B cell (primary cell): ENCODE data around the gene SYNDIG1L. TPM values are rescaled to one million over a fixed set of nuclear protein-coding genes. Genes with fewer than 3 reads are reported as not detected.

Experiments
- ATAC-seq: fragments of 200-7000 bp; cut with Tn5 transposase; one replicate; pipeline ENCODE4 v1.10.0; 2021; ENCODE audit warnings: low read depth, mild to moderate bottlenecking, moderate number of reproducible peaks, moderate library complexity
- CTCF ChIA-PET: fragments of 350-600 bp; sonication (Branson Sonifier 250); formaldehyde crosslinking; loops from one replicate; lab custom pipeline; 2021; ENCODE audit warnings: antibody characterized with exemption, inconsistent platforms; lab: Charles Lee
- POLR2A ChIA-PET: fragments of 350-600 bp; sonication (Branson Sonifier 250); formaldehyde crosslinking; loops from one replicate; lab custom pipeline; 2021; ENCODE audit warnings: antibody characterized with exemption; lab: Charles Lee
- DNase-seq: peaks from one replicate; pipeline ENCODE4 v3.0.0; 2013
- H2AFZ ChIP-seq: 2 replicates; pipeline ENCODE4 v1.6.1; 2012; ENCODE audit warnings: mild to moderate bottlenecking, low read depth, low read length; ENCODE audit not compliant: insufficient read depth, poor library complexity, severe bottlenecking
- H3K27ac ChIP-seq, 2 donors: 1 replicate in 1 of 2; 2 replicates in 1 of 2; pipeline ENCODE4 v1.5.1; 2012 to 2013; ENCODE audit warnings: low read length in 2 of 2, mild to moderate bottlenecking in 2 of 2, moderate library complexity in 1 of 2
- H3K27me3 ChIP-seq, 4 experiments: fragments of 200-600 bp in 1 of 4; sonication (generic) in 1 of 4; replicated peaks in 1 of 4; 1 replicate in 2 of 4; 2 replicates in 2 of 4; pipeline versions ENCODE4 v1.6.1 to v1.7.0; 2013 to 2016; ENCODE audit warnings: low read length in 3 of 4, mild to moderate bottlenecking in 2 of 4, mixed read lengths in 1 of 4, moderate library complexity in 1 of 4; ENCODE audit not compliant: insufficient read depth in 4 of 4, control insufficient read depth in 3 of 4; ENCODE audit errors: control extremely low read depth in 1 of 4
- H3K36me3 ChIP-seq, 2 experiments: replicated peaks in 1 of 2; 1 replicate in 1 of 2; 2 replicates in 1 of 2; pipeline versions ENCODE4 v1.6.1 to v1.7.1; 2013; ENCODE audit warnings: low read length in 1 of 2; ENCODE audit not compliant: insufficient read depth in 2 of 2, control insufficient read depth in 1 of 2; ENCODE audit errors: control extremely low read depth in 1 of 2, extremely low read depth in 1 of 2
- H3K4me1 ChIP-seq, 2 donors: fragments of 200-600 bp in 1 of 2; sonication (generic) in 1 of 2; 1 replicate in 1 of 2; 2 replicates in 1 of 2; pipeline versions ENCODE4 v1.5.1 to v1.6.1; 2013 to 2017; ENCODE audit warnings: low read length in 2 of 2; ENCODE audit not compliant: control insufficient read depth in 2 of 2, insufficient read depth in 2 of 2
- H3K4me2 ChIP-seq: replicated peaks from 2 replicates; pipeline ENCODE3; 2012; ENCODE audit warnings: mild to moderate bottlenecking, low read depth, low read length; ENCODE audit not compliant: poor library complexity, severe bottlenecking
- H3K4me3 ChIP-seq, 5 experiments: fragments of 200-600 bp in 1 of 5; sonication (generic) in 1 of 5; 1 replicate in 3 of 5; 2 replicates in 2 of 5; pipeline versions ENCODE4 v1.5.1 to v1.7.0; 2011 to 2016; ENCODE audit warnings: low read length in 4 of 5, mild to moderate bottlenecking in 4 of 5, low read depth in 2 of 5, control low read depth in 1 of 5, moderate library complexity in 1 of 5; ENCODE audit not compliant: insufficient read depth in 1 of 5; ENCODE audit errors: control extremely low read depth in 1 of 5, extremely low read depth in 1 of 5
- H3K79me2 ChIP-seq: fragments of 200-600 bp; sonication (generic); one replicate; pipeline ENCODE4 v1.6.0; 2016; ENCODE audit warnings: low read length; ENCODE audit not compliant: control insufficient read depth, insufficient read depth
- H3K9ac ChIP-seq: fragments of 200-600 bp; sonication (generic); 2 replicates; pipeline ENCODE4 v1.6.1; 2017; ENCODE audit warnings: mild to moderate bottlenecking, low read length, moderate library complexity
- H3K9me3 ChIP-seq, 3 donors: one replicate each; pipeline versions ENCODE4 v1.6.1 to v1.7.1; 2013; ENCODE audit warnings: low read length in 2 of 3; ENCODE audit not compliant: control insufficient read depth in 2 of 3, insufficient read depth in 1 of 3; ENCODE audit errors: control extremely low read depth in 1 of 3
- H4K20me1 ChIP-seq: 2 replicates; pipeline ENCODE4 v1.6.0; 2012; ENCODE audit warnings: mild to moderate bottlenecking, low read length; ENCODE audit not compliant: insufficient read depth, control insufficient read depth, poor library complexity, severe bottlenecking
- H3K27ac Mint-ChIP-seq: one replicate; pipeline ENCODE4 v1.8.0; 2021; ENCODE audit warnings: mixed read lengths
- H3K27me3 Mint-ChIP-seq: one replicate; pipeline ENCODE4 v1.8.0; 2021; ENCODE audit warnings: mixed read lengths
- H3K4me1 Mint-ChIP-seq: one replicate; pipeline ENCODE4 v1.8.0; 2021; ENCODE audit warnings: mixed read lengths
- H3K4me3 Mint-ChIP-seq: one replicate; pipeline ENCODE4 v1.8.0; 2021; ENCODE audit warnings: mixed read lengths
- H3K9me3 Mint-ChIP-seq: one replicate; pipeline ENCODE4 v1.8.0; 2022; ENCODE audit warnings: mixed read lengths; ENCODE audit not compliant: insufficient read depth
- EZH2 ChIP-seq: IDR thresholded peaks from 2 replicates; pipeline ENCODE4 v1.6.1; 2012; ENCODE audit warnings: borderline replicate concordance, low read depth, mild to moderate bottlenecking, moderate library complexity, low read length; ENCODE audit not compliant: insufficient read depth, poor library complexity, severe bottlenecking
- WGBS: methylation state at CpG from one replicate; pipeline ENCODE4 v1.1.5; 2013; ENCODE audit warnings: missing lambda C conversion rate; ENCODE audit not compliant: insufficient coverage; 5-methylcytosine and 5-hydroxymethylcytosine counted together
- intact Hi-C: fragments of 100-400 bp; cut with micrococcal nuclease; formaldehyde crosslinking; loops from one replicate; pipeline ENCODE4 v1.10.0; 2022
- polyA plus RNA-seq: library from polyadenylated mRNA; depleted of rRNA; stranded (reverse); fragments of >200 nt; gene quantifications from 2 replicates; pipeline ENCODE4 v1.2.3, GENCODE V29; 2012
- total RNA-seq, 2 donors: library from RNA; stranded (reverse); fragments of 120-200 nt in 1 of 2; gene quantifications; 1 replicate in 1 of 2; 2 replicates in 1 of 2; pipeline versions ENCODE4 v1.2.3 to v1.2.4, GENCODE V29; 2013 to 2022
- TF ChIP-seq, protein P1 (sequence below): fragments of 200-600 bp; IDR thresholded peaks from one replicate; pipeline ENCODE4 v1.8.0; 2022; ENCODE audit warnings: antibody characterized with exemption, mild to moderate bottlenecking

Gene SYNDIG1L
- total and polyA plus RNA-seq, 2 donors (not counting 1 experiment from before 2014, with no cell fraction given) = 0.16 TPM; not detected in 1

DNA sequence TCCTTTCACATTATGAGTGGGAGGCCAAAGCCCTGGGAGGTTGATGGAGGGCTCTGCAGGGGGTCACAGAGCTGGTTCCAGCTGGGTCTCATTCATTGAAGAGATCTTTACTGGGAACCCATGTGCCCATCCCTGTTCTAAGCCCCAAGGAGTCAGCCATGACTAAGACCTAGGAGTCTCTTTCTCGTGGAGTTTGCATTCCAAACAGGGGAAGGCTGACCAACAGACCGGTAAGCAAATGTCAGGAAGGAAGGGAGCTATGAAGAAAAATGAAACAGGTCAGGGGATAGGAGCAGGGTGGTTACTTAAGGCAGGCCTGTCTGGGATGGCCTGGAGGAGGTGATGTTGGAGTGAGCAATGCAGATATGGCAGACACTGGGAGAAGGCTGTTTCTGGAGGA is 31.5 kb downstream of the SYNDIG1L start:
- H3K27me3 Mint-ChIP-seq = peaks cover 8% of the 10 kb centered on the region
- H3K4me1 ChIP-seq = no peaks in the 10 kb centered on the region
- DNase-seq = no peak
- POLR2A ChIA-PET = no interaction called here
- no peak overlapping the region for H3K4me3 ChIP-seq
- no peaks in the 10 kb centered on the region for H4K20me1 ChIP-seq
- H3K27ac ChIP-seq = no peak overlapping the region
- H3K4me2 ChIP-seq = no peak overlapping the region
- no peaks in the 10 kb centered on the region for H3K9me3 ChIP-seq
- TF ChIP-seq, protein P1, sequence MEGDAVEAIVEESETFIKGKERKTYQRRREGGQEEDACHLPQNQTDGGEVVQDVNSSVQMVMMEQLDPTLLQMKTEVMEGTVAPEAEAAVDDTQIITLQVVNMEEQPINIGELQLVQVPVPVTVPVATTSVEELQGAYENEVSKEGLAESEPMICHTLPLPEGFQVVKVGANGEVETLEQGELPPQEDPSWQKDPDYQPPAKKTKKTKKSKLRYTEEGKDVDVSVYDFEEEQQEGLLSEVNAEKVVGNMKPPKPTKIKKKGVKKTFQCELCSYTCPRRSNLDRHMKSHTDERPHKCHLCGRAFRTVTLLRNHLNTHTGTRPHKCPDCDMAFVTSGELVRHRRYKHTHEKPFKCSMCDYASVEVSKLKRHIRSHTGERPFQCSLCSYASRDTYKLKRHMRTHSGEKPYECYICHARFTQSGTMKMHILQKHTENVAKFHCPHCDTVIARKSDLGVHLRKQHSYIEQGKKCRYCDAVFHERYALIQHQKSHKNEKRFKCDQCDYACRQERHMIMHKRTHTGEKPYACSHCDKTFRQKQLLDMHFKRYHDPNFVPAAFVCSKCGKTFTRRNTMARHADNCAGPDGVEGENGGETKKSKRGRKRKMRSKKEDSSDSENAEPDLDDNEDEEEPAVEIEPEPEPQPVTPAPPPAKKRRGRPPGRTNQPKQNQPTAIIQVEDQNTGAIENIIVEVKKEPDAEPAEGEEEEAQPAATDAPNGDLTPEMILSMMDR = no peak
- TF ChIP-seq EZH2 = no peak
- no peaks in the 10 kb centered on the region for H3K36me3 ChIP-seq
- WGBS = 92% methylated on average over 2 of the region's 2 CpGs
- no peak overlapping the region for H3K27ac Mint-ChIP-seq
- H3K27me3 ChIP-seq = no peaks in the 10 kb centered on the region
- intact Hi-C loops = no loop called here
- H3K4me3 Mint-ChIP-seq = no peak overlapping the region
- CTCF ChIA-PET = no interaction called here
- H2AFZ ChIP-seq = no peak overlapping the region
- no peaks in the 10 kb centered on the region for H3K9me3 Mint-ChIP-seq
- no peak overlapping the region for H3K9ac ChIP-seq
- no peaks in the 10 kb centered on the region for H3K79me2 ChIP-seq
- peaks cover 3% of the 10 kb centered on the region for H3K4me1 Mint-ChIP-seq
- no peak for ATAC-seq

DNA sequence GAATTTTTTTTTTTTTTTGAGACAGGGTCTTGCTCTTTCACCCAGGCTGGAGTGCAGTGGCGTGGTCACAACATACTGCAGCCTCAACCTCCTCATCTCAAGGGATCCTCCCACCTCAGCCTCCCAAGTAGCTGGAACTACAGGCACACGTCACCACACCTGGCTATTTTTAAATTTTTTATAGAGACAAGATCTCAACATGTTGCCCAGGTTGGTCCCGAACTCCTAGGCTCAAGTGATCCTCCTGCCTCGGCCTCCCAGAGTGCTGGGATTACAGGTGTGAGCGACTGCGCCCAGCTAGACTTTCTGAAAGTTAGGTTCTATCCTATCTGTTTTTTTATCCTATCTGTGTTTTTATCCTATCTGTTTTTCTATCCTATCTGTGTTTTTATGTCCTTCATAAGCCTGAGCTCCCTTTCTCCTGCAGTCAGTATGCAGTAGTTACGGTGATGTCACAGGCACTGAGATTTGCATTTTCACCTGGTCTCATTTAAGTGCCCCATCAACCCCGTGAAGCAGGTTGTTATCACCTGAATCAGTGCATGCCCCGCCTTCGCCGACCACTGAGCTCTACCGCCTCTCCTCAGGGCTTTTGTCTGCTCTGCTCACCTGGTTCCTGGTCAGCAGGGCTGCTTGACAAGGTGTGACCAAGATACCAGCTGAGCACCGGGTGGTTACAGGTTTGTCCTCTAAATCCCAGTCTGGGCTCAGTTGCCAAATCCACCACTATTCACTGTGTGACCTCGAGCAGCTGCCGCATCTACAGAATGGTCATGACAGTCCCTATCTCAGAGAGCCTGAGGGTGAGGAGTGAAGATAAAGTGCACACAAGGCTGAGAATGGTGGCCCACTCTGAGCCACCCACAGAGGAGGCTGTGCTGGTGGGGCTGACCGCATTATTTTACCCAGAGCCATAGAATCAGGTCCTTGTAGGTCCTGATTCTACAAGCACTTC is 33.1 kb downstream of the SYNDIG1L start:
- DNase-seq = no peak
- 89% methylated on average over 9 of the region's 16 CpGs for WGBS
- no peak for ATAC-seq

More for the DNA sequence above, 33.1 kb downstream of the SYNDIG1L start:
- H3K27me3 ChIP-seq = no peaks in the 10 kb centered on the region
- ChIA-PET CTCF (interaction anchor here (1.0 kb wide), 1 partner anchor 10 kb away, joined by 3 read pairs; no protein-coding TSS in a partner anchor), POLR2A (no interaction called here)
- intact Hi-C loops = no loop called here
- no peak overlapping the region for H2AFZ ChIP-seq
- no peak overlapping the region for H3K27ac ChIP-seq
- H3K79me2 ChIP-seq = no peaks in the 10 kb centered on the region
- no peaks in the 10 kb centered on the region for H4K20me1 ChIP-seq
- H3K27me3 Mint-ChIP-seq = peaks cover 8% of the 10 kb centered on the region
- no peaks in the 10 kb centered on the region for H3K36me3 ChIP-seq
- H3K27ac Mint-ChIP-seq = no peak overlapping the region
- no peak overlapping the region for H3K4me3 ChIP-seq
- H3K4me1 ChIP-seq = no peaks in the 10 kb centered on the region
- no peaks in the 10 kb centered on the region for H3K9me3 Mint-ChIP-seq
- no peaks in the 10 kb centered on the region for H3K9me3 ChIP-seq
- H3K4me1 Mint-ChIP-seq = no peaks in the 10 kb centered on the region
- H3K4me2 ChIP-seq = no peak overlapping the region
- H3K9ac ChIP-seq = no peak overlapping the region
- TF ChIP-seq, protein P1 = no peak
- no peak for TF ChIP-seq EZH2
- H3K4me3 Mint-ChIP-seq = no peak overlapping the region
